ENCODE results near the gene MORN4.
"Not testable (repeated sequence)": the region's sequence is repeated elsewhere in the genome, so short reads cannot be mapped to it uniquely, and the experiment has no call there.

MORN4 gene

DNA sequence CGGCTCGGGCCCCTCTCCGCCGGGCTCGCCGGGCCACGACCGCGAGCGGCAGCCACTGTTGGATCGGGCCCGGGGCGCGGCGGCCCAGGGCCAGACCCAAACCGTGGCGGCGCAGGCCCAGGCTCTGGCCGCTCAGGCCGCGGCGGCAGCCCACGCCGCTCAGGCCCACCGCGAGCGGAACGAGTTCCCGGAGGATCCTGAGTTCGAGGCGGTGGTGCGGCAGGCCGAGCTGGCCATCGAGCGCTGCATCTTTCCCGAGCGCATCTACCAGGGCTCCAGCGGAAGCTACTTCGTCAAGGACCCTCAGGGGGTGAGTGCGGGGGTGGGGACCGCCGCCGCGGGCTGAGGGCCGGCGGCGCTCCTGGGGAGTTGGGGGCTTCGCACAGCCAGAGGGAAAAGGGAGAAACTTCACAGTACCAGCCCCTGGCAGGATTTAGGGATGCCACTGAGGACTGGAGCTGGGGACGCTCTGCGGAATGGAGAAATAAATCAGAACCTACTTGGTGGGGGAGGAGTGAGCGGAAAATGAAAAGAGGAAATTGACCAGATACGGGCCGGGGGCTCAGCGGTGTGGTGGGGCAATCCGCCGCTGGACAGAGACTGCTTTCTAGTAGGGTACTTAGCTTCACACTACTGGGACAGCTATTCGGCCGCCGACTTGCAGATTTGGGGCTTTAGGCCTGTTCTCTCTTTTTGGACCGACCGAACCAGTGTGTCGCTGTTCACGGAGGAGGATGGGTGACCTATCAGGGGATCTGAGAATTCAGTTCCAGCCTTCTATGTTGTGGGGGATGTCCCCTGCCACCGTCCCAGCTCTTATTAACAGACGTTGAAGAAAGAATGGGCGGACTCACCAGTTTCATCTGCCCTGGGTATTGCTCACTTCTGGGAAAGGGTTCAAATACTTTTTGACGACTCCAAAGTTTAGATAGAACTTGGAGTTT is 7.8 kb upstream of the MORN4 start:
- peak; percentile 67 for DNase-seq (ENCODE audit: low read depth)

DNA sequence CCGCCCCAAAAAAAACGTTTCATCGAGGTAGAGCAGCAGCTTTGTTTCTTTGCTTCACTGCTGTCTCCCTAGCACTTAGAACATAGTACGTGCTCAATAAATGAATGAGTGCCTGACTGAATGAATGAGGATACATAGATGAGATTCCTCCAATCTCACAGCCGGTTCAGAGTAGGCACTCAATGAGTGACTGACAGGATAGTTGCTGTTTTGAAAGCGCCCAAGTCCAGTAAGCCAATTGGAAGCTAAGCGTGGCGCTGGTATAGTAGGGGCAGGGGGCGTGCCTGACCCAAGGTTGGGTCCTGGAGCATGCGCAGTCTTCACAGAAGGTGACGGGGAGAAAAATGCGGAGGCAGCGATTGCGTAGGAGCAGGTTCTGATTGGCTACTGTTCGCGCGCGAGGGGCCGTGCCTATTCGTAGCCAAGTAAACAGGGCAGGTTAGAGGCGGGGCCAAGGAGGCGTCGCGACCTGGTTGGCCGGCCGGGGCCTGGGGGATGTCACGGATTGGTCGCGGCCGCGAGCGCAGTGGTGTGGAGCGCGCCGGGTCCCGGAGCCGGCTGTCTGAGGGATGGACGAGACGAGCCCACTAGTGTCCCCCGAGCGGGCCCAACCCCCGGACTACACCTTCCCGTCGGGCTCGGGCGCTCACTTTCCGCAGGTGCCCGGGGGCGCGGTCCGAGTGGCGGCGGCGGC is 7.0 kb upstream of the MORN4 start, which contains the start of gene PI4K2A:
PI4K2A (plus strand) TSS at position 498 of the 694 bp plus-strand sequence; CDS start at position 570, 72 bp downstream.
- DNase-seq (ENCODE audit: low read depth) = peak; percentile 99

- not testable (repeated sequence) for DNase-seq (ENCODE audit: low read depth)
Measured at GRCh38 chr10:97639090-97639489, 5.8 kb upstream of the MORN4 start.

DNA sequence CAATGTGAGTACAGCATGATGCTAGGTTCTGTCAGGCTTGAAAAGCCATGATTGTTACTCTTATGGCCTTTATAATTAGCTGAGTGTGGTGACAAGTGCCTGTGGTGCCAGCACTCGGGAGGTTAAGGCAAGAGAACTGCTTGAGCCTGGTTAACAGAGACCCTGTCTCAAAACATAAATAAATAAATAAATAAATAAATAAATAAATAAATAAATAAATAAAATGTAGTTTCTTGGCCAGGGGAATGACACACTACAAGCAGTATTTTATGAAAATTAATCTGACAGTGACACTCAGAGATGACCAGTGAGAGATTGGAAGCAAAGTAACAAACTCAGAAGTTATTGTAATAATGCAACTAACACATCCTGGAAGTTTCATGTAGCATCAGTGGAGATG is 2.3 kb upstream of the MORN4 start:
- no peak for DNase-seq (ENCODE audit: low read depth)

GRCh38 chr10:97633921-97634320 is 621 bp upstream of the MORN4 start:
- no peak for DNase-seq (ENCODE audit: low read depth)

DNA sequence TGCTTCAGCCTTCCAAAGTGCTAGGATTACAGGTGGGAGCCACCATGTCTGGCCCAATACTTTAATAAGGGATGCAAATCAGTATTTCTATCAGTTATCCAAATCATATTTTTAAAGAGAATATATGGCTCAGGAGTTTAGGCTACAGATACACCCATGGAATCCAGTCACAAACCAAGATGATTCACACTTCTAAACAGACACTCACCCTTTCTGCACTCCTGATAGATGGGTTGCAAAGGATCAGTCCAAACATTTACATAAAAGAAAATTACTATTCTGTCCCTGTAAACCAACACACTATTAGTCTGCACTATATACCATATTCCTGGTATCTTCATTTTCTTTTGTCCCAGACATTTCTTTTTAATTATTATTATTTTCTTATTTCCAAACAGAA is 2.2 kb downstream of the MORN4 start:
- DNase-seq (ENCODE audit: low read depth) = no peak

DNA sequence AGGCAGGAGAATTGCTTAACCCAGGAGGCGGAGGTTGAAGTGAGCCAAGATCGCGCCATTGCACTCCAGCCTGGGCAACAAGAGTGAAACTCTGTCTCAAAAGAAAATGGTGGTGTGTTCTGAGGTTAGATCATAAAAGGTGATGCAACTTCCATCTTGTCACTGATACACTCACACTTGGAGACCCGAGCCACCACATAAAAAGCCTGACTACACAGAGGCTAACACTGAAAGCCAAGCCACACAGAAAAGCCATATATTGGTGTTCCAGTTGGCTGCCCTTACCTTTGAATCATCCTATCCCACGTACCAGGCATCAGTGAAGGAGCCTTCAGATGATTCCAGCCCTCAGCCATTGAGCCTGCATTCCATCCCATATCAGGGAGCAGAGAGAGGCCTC is 4.0 kb downstream of the MORN4 start:
- no peak for DNase-seq (ENCODE audit: low read depth)

GRCh38 chr10:97628228-97628627 is 5.1 kb downstream of the MORN4 start:
- DNase-seq (ENCODE audit: low read depth) = no peak

DNA sequence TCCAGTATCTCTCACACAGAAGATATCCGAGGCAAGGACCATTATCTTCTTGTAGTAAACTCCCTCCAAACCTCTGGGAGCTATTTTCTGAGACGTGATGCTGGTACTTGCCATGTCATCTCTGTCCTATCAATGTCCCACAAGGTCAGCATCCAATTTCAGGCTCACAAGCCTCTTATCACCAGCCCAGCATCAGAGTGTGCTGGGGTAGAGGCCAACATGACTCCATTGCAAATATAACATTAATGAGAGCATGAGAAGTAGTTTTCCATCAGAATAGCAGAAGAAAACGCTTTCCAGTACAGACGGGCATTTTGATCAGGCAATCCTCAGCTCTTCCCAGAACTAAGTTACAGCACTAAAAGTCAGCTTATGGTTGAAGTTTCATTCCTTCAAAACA is 5.6 kb downstream of the MORN4 start:
- DNase-seq (ENCODE audit: low read depth) = no peak

DNA sequence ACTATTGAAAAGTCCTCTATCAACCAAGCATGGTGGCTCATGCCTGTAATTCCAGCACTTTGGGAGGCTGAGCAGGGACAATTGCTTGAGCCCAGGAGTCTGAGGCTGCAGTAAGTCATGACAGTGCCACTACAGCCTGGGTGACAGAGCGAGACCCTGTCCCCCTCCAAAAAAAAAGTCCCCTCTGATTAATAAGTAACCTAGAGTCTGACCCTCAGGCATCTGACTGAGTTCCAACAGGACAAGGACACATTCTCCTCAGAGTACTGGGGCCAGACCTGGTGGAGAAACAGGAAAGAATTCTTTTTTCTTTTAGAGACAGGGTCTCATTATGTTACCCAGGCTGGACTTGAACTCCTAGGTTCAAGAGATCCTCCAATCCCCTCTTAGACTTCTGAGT is 10.0 kb downstream of the MORN4 start:
- DNase-seq (ENCODE audit: low read depth) = no peak

DNA sequence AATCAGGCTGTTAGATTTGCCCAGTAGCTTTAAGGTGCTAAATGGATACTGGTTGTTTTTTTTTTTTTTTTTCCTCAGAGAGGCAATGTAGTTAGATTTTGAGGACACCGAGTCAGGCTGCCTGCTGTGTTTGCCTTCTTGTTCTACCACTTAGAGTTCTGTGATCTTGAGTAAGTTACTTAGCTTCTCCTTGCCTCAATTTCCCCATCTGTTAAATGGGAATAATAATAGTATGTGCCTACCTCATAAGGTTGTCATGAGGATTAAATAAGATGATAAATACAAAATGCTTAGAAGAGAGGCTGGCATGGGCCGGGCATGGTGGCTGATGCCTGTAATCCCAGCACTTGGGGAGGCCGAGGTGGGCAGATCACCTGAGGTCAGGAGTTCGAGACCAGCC is 14.6 kb downstream of the MORN4 start:
- DNase-seq (ENCODE audit: low read depth) = no peak

GRCh38 chr10:97618285-97618684 is 15.0 kb downstream of the MORN4 start:
- no peak for DNase-seq (ENCODE audit: low read depth)

DNA sequence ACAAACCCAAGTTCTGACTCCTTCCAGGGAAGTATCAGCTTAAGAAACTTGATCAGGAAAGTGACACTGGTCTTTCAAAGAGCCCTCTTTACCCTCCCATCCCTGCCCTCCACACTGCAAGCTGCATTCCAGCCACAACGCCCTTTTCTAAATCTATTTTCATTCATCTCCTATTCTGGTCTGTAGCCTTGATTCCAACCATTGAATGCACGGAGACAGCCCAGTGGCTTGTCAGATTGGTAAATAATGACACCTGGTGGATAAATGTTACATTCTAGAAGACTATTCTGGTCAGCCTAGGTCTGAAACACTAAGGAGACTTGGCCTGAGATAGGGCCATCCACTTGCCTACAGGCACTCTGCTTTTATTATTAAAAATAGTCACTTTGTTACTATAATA is 20.9 kb downstream of the MORN4 start:
- peak; percentile 71 for DNase-seq (ENCODE audit: low read depth)

GRCh38 chr10:97611473-97611872 is 21.8 kb downstream of the MORN4 start:
- no peak for DNase-seq (ENCODE audit: low read depth)

GRCh38 chr10:97608991-97609561 is 24.2 kb downstream of the MORN4 start:
- DNase-seq (ENCODE audit: low read depth) = no peak

DNA sequence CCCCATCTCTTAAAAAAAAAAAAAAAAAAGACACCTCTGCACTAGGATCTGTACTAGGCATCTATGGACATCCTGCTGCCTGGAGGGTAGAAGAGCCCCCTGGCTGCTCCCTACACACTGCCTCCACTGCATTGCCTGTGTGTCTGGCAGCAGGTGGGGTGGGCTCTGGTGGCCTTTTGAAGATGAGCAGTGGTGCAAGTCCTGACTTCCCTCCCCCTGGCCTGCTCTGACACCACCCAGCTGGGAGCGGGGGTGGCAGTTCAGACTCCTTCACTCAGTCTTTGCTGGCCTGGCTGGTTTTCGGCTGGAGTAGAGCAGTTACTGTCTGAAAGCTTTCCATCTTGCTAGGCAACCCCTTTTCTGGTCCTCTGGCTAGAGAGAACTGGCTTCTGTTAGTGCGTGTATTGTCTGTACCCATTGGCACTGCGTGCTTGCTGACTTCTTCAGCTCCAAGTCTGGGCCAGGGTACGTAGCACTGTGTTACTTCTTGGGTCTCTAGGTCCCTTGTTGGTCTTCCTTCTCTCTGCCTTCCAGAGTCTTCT is 26.1 kb downstream of the MORN4 start:
- no peak for DNase-seq (ENCODE audit: low read depth)

GRCh38 chr10:97601268-97602215 is 31.8 kb downstream of the MORN4 start:
- DNase-seq (ENCODE audit: low read depth) = no peak

DNA sequence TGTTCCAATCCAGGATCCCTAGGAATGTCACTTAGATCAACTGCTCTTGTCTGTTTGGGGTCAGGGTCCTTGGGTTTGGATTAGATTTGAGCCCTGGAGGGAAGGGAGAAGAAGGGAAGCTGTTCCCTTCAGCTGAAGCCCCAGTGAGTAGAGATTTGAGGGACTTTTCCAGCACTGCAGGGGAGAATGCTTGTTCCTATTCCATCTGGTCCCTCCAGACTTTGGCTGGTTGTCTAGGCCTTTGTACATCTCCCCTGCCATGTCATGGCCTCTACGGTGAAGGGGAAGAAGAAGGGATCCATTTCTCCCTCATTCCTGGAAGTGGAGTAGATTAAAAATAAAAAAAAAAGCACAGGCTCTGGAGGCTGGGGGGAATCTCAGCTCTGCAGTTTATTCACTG is 32.7 kb downstream of the MORN4 start:
- DNase-seq (ENCODE audit: low read depth) = no peak

GRCh38 chr10:97599272-97599619 is 34.1 kb downstream of the MORN4 start:
- DNase-seq (ENCODE audit: low read depth) = no peak

DNA sequence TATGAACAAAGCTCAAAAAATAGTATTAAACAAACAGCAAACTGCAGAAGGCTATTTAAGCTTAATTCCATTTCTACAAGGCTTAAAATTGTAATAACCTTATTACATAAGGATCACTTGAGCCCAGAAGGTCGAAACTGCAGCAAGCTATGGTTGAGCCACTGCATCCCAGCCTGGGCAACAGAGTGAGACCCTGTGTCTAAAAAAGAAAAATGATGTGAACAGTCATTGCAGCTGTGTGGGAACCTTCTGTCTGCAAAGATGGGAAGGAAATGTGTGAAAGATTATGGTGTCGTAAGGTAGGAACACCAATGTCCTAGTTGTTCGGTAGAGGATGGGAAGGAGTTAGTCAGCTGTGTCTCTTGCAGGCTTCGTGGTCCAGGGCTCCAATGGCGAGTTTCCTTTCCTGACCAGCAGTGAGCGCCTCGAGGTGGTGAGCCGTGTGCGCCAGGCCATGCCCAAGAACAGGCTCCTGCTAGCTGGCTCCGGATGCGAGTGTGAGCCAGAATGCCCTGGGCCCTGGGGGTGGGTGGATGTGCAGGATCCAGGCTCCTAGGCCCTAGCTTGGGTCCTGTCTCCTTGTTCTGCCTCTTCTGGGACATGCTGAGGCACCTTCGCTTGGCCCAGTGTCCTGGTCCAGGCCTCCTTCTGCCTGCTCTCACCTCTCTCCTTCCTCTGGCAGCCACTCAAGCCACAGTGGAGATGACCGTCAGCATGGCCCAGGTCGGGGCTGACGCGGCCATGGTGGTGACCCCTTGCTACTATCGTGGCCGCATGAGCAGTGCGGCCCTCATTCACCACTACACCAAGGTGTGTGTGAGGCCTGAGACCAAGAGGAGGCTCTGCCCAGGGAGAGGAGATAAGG is 34.7 kb downstream of the MORN4 start:
- DNase-seq (ENCODE audit: low read depth) = no peak

DNA sequence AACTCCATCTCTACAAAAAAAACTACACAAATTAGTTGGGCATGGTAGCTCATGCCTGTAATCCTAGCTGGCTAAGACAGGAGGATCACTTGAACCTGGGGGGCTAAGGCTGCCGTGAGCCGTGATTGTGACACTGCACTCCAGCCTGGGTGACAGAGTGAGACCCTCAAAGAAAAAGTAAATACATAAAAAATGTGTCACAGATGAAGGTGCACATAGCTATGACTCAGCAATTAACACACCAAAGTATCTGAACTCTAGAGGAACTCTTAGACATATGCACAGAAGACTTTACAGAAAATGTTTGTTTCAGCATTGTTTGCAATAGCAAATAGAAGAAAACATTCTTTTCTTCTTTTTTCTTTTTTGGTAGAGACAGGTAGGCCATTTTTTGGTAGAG is 35.5 kb downstream of the MORN4 start:
- DNase-seq (ENCODE audit: low read depth) = peak; percentile 10

Measured in EH (cell line).